ENCODE results near the gene SMAD7. TPM values are rescaled to one million over a fixed set of nuclear protein-coding genes. Genes with fewer than 3 reads are reported as not detected.

Gene SMAD7
- total RNA-seq, 1 experiment from 2014 or later = 12.3 TPM

DNA sequence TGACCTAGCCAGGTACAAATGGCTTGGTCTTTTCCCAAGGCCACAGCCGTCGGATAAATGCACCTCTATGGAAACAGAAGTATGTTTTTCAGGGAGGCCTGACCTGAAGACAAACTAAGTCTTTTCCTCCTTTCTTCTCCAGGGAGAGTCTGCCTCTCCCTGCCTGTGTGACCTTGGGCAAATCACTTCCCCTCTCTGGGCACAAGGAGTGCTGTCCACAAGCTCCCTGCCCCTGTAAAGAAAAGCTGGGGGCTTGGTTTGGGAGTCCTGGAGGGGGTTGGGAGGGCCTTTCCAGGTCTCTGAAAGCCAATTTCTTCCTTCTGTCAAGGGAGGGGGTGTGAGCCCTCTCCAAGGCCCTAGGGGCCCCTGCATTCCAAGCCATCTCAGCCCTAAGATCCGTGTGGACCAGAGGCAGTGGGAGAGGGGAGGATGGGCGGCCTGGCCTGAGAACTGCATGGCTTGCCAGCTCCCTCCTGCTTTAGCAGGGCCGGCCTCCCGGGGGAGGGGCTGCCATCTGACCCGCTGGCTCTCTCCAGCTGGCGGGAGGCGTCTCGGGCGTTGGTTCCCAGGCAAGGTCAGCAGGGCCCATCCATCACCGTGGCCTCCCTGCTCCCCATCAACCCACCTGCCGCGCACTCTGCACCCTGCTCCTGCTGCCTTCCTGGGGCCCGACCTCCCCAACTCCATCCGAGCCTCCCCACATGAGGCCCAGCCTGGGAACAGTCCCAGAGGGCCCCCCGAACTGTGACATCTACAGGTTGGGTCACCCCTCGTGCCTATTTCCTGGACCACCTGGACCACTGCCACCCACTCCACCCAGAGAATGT, 61.4 kb downstream of the SMAD7 start:
- POLR2A ChIA-PET = no interaction called here
- CTCF ChIA-PET = no interaction called here

DNA sequence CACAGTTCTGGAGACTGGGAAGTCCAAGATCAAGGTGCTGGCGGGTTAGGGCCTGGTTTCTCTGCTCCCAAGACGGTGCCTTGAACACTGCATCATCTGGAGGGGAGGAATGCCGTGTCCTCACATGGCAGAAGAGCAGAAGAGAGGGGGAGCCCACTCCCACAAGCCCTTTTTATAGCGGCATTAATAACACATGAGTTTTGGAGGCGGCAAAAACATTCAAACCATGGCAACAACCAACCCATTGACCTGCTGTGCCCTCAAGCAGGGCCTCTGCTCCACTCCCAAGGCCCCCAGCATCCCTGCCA, 62.0 kb downstream of the SMAD7 start:
- intact Hi-C loops (cut with micrococcal nuclease) = no loop called here
- no peak for DNase-seq (ENCODE audit: unreplicated experiment)
- Mint-ChIP-seq H3K27ac (ENCODE audit: low read depth, unreplicated experiment) (no peak overlapping the region), H3K9me3 (ENCODE audit: unreplicated experiment) (no peaks in the 10 kb centered on the region), H3K4me3 (ENCODE audit: unreplicated experiment) (no peak overlapping the region), H3K4me1 (ENCODE audit: insufficient read depth, unreplicated experiment) (no peaks in the 10 kb centered on the region), H3K36me3 (ENCODE audit: insufficient read depth, unreplicated experiment) (no peaks in the 10 kb centered on the region), H3K27me3 (ENCODE audit: insufficient read depth, unreplicated experiment) (no peaks in the 10 kb centered on the region)
- no TSS peak for BruUV-seq (replicated peaks)
- CTCF ChIA-PET = no interaction called here
- TF ChIP-seq, protein P1, sequence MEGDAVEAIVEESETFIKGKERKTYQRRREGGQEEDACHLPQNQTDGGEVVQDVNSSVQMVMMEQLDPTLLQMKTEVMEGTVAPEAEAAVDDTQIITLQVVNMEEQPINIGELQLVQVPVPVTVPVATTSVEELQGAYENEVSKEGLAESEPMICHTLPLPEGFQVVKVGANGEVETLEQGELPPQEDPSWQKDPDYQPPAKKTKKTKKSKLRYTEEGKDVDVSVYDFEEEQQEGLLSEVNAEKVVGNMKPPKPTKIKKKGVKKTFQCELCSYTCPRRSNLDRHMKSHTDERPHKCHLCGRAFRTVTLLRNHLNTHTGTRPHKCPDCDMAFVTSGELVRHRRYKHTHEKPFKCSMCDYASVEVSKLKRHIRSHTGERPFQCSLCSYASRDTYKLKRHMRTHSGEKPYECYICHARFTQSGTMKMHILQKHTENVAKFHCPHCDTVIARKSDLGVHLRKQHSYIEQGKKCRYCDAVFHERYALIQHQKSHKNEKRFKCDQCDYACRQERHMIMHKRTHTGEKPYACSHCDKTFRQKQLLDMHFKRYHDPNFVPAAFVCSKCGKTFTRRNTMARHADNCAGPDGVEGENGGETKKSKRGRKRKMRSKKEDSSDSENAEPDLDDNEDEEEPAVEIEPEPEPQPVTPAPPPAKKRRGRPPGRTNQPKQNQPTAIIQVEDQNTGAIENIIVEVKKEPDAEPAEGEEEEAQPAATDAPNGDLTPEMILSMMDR (IDR thresholded peaks at IDR 0.05; ENCODE audit: unreplicated experiment) = no peak
- POLR2A ChIA-PET = no interaction called here

More for the DNA sequence above, 61.4 kb downstream of the SMAD7 start:
- Mint-ChIP-seq H3K4me3 (ENCODE audit: unreplicated experiment) (no peak overlapping the region), H3K36me3 (ENCODE audit: insufficient read depth, unreplicated experiment) (no peaks in the 10 kb centered on the region), H3K27me3 (ENCODE audit: insufficient read depth, unreplicated experiment) (no peaks in the 10 kb centered on the region), H3K9me3 (ENCODE audit: unreplicated experiment) (no peaks in the 10 kb centered on the region), H3K4me1 (ENCODE audit: insufficient read depth, unreplicated experiment) (no peaks in the 10 kb centered on the region), H3K27ac (ENCODE audit: low read depth, unreplicated experiment) (no peak overlapping the region)
- intact Hi-C loops (cut with micrococcal nuclease) = no loop called here
- BruUV-seq (replicated peaks) = no TSS peak
- DNase-seq (ENCODE audit: unreplicated experiment) = no peak
- TF ChIP-seq, protein P1 (IDR thresholded peaks at IDR 0.05; ENCODE audit: unreplicated experiment) = no peak

DNA sequence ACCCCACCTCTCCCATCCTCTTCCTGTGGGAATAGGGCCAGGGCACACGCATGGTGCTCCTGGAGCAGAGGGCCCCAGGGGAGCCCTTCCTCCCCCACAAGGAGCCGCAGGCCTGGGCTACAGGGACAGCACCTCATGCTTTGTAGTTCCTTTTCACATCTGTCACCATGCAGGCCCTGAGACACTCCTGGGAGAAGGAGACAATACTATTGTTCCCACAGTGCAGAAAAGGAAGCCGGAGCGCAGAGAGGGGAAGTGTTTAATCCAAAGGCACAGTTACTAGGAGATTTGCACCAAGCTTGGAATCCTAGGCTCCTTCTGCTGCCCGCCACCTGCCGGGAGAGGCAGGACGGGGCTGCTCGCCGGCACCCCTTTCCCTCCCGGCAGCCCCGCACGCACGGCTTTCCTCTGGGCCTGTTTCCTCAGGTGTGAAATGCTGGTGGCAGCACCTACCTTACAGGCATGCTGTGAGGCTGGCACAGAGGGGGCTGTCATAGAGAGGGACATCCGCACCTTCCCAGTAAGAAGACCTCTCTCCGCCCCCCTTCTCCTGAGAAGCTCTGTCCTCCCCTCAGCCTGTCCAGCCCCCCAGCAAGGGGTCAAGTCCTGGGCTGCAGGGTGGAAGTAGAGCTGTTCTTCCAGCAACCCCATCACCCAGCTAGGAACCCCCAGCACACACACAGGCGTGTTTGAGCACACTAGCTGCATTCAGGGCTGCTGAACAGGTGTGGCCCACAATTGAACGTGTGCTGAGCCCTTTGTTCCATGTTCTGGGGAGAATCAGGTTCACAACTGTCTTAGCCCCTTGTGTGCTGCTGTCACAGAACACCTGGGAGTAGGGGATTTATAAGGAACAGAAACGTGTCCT, 62.6 kb downstream of the SMAD7 start:
- TF ChIP-seq, protein P1 (IDR thresholded peaks at IDR 0.05; ENCODE audit: unreplicated experiment) = no peak
- POLR2A ChIA-PET = no interaction called here
- intact Hi-C loops (cut with micrococcal nuclease) = no loop called here
- Mint-ChIP-seq H3K4me3 (ENCODE audit: unreplicated experiment) (no peak overlapping the region), H3K36me3 (ENCODE audit: insufficient read depth, unreplicated experiment) (no peaks in the 10 kb centered on the region), H3K27me3 (ENCODE audit: insufficient read depth, unreplicated experiment) (no peaks in the 10 kb centered on the region), H3K4me1 (ENCODE audit: insufficient read depth, unreplicated experiment) (no peaks in the 10 kb centered on the region), H3K9me3 (ENCODE audit: unreplicated experiment) (no peaks in the 10 kb centered on the region), H3K27ac (ENCODE audit: low read depth, unreplicated experiment) (no peak overlapping the region)
- DNase-seq (ENCODE audit: unreplicated experiment) = no peak
- CTCF ChIA-PET = no interaction called here
- BruUV-seq (replicated peaks) = no TSS peak

DNA sequence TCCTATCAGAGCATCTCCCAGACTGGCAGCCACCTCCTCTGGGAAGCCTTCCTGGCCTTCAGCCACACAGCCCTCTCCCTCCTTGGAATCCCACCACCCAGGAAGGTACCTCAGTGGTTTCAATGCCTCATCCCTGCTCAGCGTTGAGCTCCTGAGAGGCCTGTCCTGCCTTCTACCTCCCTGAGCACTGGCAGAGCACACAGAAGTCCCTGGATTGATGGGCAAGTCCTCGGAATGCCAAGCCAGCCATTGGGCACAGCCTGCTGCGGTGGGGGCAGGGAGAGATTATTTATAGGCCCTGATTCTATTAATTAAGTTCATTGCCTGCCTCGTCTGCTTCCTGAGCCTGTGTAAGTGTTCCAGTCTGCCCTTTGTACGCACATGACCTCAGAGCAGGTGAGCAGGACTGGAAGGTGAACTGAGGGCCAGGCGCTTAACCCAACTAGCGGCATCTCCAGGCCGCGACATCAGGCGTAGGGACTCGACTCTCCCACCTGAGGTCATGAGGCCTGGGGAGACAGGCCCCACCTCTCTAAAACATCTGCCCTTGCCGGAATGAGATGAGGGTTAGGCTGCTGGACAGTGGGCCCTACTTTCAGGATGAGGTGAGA, 63.4 kb downstream of the SMAD7 start:
- Mint-ChIP-seq H3K4me1 (ENCODE audit: insufficient read depth, unreplicated experiment) (no peaks in the 10 kb centered on the region), H3K36me3 (ENCODE audit: insufficient read depth, unreplicated experiment) (no peaks in the 10 kb centered on the region), H3K27me3 (ENCODE audit: insufficient read depth, unreplicated experiment) (no peaks in the 10 kb centered on the region), H3K9me3 (ENCODE audit: unreplicated experiment) (no peaks in the 10 kb centered on the region), H3K4me3 (ENCODE audit: unreplicated experiment) (no peak overlapping the region), H3K27ac (ENCODE audit: low read depth, unreplicated experiment) (no peak overlapping the region)
- TF ChIP-seq, protein P1 (IDR thresholded peaks at IDR 0.05; ENCODE audit: unreplicated experiment) = no peak
- no TSS peak for BruUV-seq (replicated peaks)
- POLR2A ChIA-PET = no interaction called here
- CTCF ChIA-PET = no interaction called here
- intact Hi-C loops (cut with micrococcal nuclease) = no loop called here
- DNase-seq (ENCODE audit: unreplicated experiment) = no peak
